Prostate gland (tissue), 2 donors: ENCODE measurements around the gene SEPTIN8.

Experiments
- POLR2A ChIP-seq: fragments of 450-650 bp; IDR thresholded peaks from one replicate; pipeline ENCODE4 v1.6.1; 2016; ENCODE audit warnings: antibody characterized with exemption, mild to moderate bottlenecking
- POLR2AphosphoS5 ChIP-seq: sonication (generic); formaldehyde crosslinking; IDR thresholded peaks from one replicate; pipeline ENCODE4 v1.6.1; 2017; ENCODE audit warnings: antibody characterized with exemption
- TF ChIP-seq, protein P1 (sequence below), 4 experiments: fragments of 200-600 bp in 2 of 4; fragments of 450-650 bp in 2 of 4; sonication (generic) in 2 of 4; IDR thresholded peaks; 1 replicate in 3 of 4; 2 replicates in 1 of 4; pipeline ENCODE4 v1.5.1; 2016 to 2019; ENCODE audit warnings: antibody characterized with exemption in 4 of 4, mild to moderate bottlenecking in 2 of 4, moderate library complexity in 2 of 4

DNA sequence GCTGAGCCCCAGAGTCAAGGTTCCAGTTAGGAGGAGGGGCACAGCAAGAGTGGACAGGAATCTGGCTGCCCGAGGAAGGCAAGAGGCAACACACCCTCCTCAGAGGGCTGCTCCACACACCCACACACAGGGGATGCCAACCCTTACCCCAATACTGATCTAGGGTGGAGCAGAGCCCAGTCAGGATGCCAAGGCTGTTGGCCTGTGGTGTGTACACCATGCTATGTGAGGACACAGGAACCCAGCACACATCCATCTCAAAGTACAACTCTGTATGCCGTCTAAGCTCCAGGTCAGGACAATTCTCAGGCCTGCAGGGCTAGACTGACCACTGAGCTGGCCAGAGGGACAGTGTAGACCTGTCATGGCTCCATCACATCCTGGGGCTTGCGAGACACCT, 2.6 kb downstream of the SEPTIN8 start:
- TF ChIP-seq, protein P1, sequence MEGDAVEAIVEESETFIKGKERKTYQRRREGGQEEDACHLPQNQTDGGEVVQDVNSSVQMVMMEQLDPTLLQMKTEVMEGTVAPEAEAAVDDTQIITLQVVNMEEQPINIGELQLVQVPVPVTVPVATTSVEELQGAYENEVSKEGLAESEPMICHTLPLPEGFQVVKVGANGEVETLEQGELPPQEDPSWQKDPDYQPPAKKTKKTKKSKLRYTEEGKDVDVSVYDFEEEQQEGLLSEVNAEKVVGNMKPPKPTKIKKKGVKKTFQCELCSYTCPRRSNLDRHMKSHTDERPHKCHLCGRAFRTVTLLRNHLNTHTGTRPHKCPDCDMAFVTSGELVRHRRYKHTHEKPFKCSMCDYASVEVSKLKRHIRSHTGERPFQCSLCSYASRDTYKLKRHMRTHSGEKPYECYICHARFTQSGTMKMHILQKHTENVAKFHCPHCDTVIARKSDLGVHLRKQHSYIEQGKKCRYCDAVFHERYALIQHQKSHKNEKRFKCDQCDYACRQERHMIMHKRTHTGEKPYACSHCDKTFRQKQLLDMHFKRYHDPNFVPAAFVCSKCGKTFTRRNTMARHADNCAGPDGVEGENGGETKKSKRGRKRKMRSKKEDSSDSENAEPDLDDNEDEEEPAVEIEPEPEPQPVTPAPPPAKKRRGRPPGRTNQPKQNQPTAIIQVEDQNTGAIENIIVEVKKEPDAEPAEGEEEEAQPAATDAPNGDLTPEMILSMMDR (IDR thresholded peaks at IDR 0.05), result no peak
- TF ChIP-seq POLR2A (no peak), POLR2AphosphoS5 (no peak)
